ENCODE results near the gene SMG1.
"Not testable (repeated sequence)": the region's sequence is repeated elsewhere in the genome, so short reads cannot be mapped to it uniquely, and the experiment has no call there.

Gene SMG1

DNA sequence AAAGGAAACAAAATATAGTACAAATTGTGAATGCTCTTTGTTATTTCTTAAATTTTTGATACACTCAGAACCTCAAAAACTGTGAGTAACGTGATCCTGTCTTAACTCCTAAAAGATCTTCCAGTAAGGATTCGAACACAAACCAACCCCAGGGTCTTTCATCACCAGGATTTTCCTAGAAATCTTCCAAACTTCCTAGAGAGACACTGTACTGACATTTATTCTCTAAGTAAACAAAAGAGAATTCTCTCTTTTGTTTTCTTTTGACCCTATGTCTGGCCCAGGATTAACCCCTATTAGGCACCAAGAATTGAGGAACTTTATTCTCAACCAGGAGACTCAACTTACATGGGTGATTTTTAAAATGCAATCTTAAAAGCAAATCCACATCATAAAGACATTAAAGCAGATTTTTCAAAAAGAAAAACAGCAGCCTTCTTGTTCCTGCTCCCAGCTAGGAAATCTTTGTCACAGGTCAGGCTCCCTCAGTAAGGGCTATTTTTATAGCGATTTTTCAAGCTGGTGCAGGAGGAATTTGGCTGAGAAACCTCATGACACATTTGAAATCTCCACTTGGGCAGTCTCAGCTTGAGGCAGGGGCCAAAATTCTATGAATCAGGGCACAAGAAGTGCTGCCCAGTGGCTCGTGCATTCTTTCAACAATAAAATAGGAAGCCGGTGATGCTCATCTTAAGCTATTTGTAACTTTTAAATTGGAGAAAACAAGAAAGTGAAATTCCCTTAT, 6.2 kb upstream of the SMG1 start:
- Histone ChIP-seq H3K4me1 (ENCODE audit: control insufficient read depth, insufficient read depth, low read length) (no peaks in the 10 kb centered on the region), H3K9me3 (ENCODE audit: control insufficient read depth, insufficient read depth, low read length) (no peaks in the 10 kb centered on the region), H3K27ac (ENCODE audit: low read length) (no peak overlapping the region), H3K27me3 (ENCODE audit: control insufficient read depth, insufficient read depth, low read length) (no peaks in the 10 kb centered on the region), H3K4me3 (ENCODE audit: low read length) (no peak overlapping the region), H3K36me3 (ENCODE audit: control insufficient read depth, insufficient read depth, low read length) (no peaks in the 10 kb centered on the region)
- no CpG with 5 or more reads among the region's 5 CpGs for WGBS (ENCODE audit: insufficient coverage, insufficient read length)
- DNase-seq (ENCODE audit: low read depth, low spot score): no peak

DNA sequence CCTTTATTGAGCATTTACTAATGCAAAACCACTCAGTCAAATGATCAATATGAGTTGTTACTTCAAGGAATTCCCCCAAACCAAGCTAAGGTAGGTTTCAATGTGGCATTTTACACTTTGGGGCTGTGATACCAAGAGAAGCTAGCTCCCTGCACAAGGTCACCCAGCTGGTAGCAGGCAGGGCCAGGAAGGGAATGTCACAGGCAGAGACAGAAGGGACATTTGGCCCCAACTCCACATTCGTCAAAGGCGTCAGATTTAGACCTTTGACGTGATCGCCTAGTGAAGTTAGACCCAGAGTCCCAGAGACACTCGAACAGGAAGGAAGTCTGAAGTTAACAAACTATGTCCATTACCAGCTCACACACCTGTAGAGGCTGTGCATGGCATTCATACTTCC, 5.5 kb upstream of the SMG1 start:
- Histone ChIP-seq H3K4me1 (ENCODE audit: control insufficient read depth, insufficient read depth, low read length) (no peaks in the 10 kb centered on the region), H3K9me3 (ENCODE audit: control insufficient read depth, insufficient read depth, low read length) (no peaks in the 10 kb centered on the region), H3K4me3 (ENCODE audit: low read length) (no peak overlapping the region), H3K36me3 (ENCODE audit: control insufficient read depth, insufficient read depth, low read length) (no peaks in the 10 kb centered on the region), H3K27me3 (ENCODE audit: control insufficient read depth, insufficient read depth, low read length) (no peaks in the 10 kb centered on the region), H3K27ac (ENCODE audit: low read length) (no peak overlapping the region)
- WGBS (ENCODE audit: insufficient coverage, insufficient read length): no CpG with 5 or more reads among the region's 5 CpGs
- no peak for DNase-seq (ENCODE audit: low read depth, low spot score)

GRCh38 chr16:18930095-18930494, 3.9 kb upstream of the SMG1 start:
- H3K4me3 ChIP-seq (ENCODE audit: low read length); H3K36me3 ChIP-seq (ENCODE audit: control insufficient read depth, insufficient read depth, low read length); H3K9me3 ChIP-seq (ENCODE audit: control insufficient read depth, insufficient read depth, low read length); H3K27ac ChIP-seq (ENCODE audit: low read length); H3K4me1 ChIP-seq (ENCODE audit: control insufficient read depth, insufficient read depth, low read length); DNase-seq (ENCODE audit: low read depth, low spot score); H3K27me3 ChIP-seq (ENCODE audit: control insufficient read depth, insufficient read depth, low read length): not testable (repeated sequence)
- WGBS (ENCODE audit: insufficient coverage, insufficient read length): no CpG with 5 or more reads among the region's 4 CpGs

- not testable (repeated sequence) for H3K27ac ChIP-seq (ENCODE audit: low read length); H3K36me3 ChIP-seq (ENCODE audit: control insufficient read depth, insufficient read depth, low read length); H3K4me3 ChIP-seq (ENCODE audit: low read length); H3K4me1 ChIP-seq (ENCODE audit: control insufficient read depth, insufficient read depth, low read length); H3K27me3 ChIP-seq (ENCODE audit: control insufficient read depth, insufficient read depth, low read length); H3K9me3 ChIP-seq (ENCODE audit: control insufficient read depth, insufficient read depth, low read length); DNase-seq (ENCODE audit: low read depth, low spot score)
- WGBS (ENCODE audit: insufficient coverage, insufficient read length): no CpG with 5 or more reads among the region's 7 CpGs
Measured at GRCh38 chr16:18928073-18928472, 1.9 kb upstream of the SMG1 start.

- not testable (repeated sequence) for H3K36me3 ChIP-seq (ENCODE audit: control insufficient read depth, insufficient read depth, low read length); H3K9me3 ChIP-seq (ENCODE audit: control insufficient read depth, insufficient read depth, low read length); H3K27me3 ChIP-seq (ENCODE audit: control insufficient read depth, insufficient read depth, low read length); H3K4me1 ChIP-seq (ENCODE audit: control insufficient read depth, insufficient read depth, low read length); H3K27ac ChIP-seq (ENCODE audit: low read length); DNase-seq (ENCODE audit: low read depth, low spot score)
- WGBS (ENCODE audit: insufficient coverage, insufficient read length): no CpG with 5 or more reads among the region's 42 CpGs
- peak overlapping the region; percentile 51 for H3K4me3 ChIP-seq (ENCODE audit: low read length)
Measured at GRCh38 chr16:18925215-18925985, 808 bp downstream of the SMG1 start.

DNA sequence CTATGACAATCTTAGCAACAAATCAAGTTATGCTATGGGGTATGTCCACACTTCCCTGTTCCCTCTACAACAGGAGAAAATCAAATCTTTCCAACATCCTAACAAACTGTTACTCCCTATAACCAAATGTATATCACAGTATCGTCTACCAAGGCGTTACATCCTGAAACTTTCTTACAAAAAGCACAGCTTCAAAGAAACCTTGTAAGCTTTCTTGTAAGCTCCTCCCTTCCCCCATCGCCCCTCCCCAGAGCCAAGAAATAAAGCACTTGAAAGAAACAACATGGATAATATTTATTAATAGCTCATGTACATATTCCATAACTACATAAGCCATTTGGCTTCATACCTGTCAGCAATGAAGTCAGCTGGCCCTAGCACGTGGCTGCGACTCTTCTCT, 2.3 kb downstream of the SMG1 start:
- not testable (repeated sequence) for H3K27ac ChIP-seq (ENCODE audit: low read length); DNase-seq (ENCODE audit: low read depth, low spot score); H3K4me1 ChIP-seq (ENCODE audit: control insufficient read depth, insufficient read depth, low read length); H3K9me3 ChIP-seq (ENCODE audit: control insufficient read depth, insufficient read depth, low read length); H3K36me3 ChIP-seq (ENCODE audit: control insufficient read depth, insufficient read depth, low read length); H3K27me3 ChIP-seq (ENCODE audit: control insufficient read depth, insufficient read depth, low read length); H3K4me3 ChIP-seq (ENCODE audit: low read length)
- no CpG with 5 or more reads among the region's 5 CpGs for WGBS (ENCODE audit: insufficient coverage, insufficient read length)

DNA sequence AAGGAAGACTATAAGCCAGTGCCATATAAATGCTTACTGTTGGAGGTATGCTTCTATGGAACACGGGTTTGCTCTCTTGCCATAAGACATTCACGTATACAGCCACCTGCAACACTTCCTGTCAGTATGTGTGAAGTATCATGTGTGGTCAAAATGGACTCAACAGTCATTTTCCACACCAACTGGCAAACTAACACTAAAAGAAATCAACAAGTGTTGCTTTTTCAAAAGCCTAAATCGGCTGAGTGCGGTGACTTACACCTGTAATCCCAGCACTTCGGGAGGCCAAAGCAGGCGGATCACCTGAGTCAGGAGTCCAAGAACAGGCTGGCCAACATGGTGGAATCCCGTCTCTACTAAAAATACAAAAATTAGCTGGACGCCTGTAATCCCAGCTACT, 3.1 kb downstream of the SMG1 start:
- not testable (repeated sequence) for H3K36me3 ChIP-seq (ENCODE audit: control insufficient read depth, insufficient read depth, low read length); H3K4me3 ChIP-seq (ENCODE audit: low read length); H3K27me3 ChIP-seq (ENCODE audit: control insufficient read depth, insufficient read depth, low read length); H3K27ac ChIP-seq (ENCODE audit: low read length); DNase-seq (ENCODE audit: low read depth, low spot score); H3K9me3 ChIP-seq (ENCODE audit: control insufficient read depth, insufficient read depth, low read length); H3K4me1 ChIP-seq (ENCODE audit: control insufficient read depth, insufficient read depth, low read length)
- no CpG with 5 or more reads among the region's 8 CpGs for WGBS (ENCODE audit: insufficient coverage, insufficient read length)

GRCh38 chr16:18909585-18909984, 16.6 kb downstream of the SMG1 start:
- not testable (repeated sequence) for H3K27ac ChIP-seq (ENCODE audit: low read length); H3K9me3 ChIP-seq (ENCODE audit: control insufficient read depth, insufficient read depth, low read length); H3K36me3 ChIP-seq (ENCODE audit: control insufficient read depth, insufficient read depth, low read length); H3K27me3 ChIP-seq (ENCODE audit: control insufficient read depth, insufficient read depth, low read length); DNase-seq (ENCODE audit: low read depth, low spot score); H3K4me3 ChIP-seq (ENCODE audit: low read length); H3K4me1 ChIP-seq (ENCODE audit: control insufficient read depth, insufficient read depth, low read length)
- WGBS (ENCODE audit: insufficient coverage, insufficient read length): no CpG with 5 or more reads among the region's 2 CpGs

DNA sequence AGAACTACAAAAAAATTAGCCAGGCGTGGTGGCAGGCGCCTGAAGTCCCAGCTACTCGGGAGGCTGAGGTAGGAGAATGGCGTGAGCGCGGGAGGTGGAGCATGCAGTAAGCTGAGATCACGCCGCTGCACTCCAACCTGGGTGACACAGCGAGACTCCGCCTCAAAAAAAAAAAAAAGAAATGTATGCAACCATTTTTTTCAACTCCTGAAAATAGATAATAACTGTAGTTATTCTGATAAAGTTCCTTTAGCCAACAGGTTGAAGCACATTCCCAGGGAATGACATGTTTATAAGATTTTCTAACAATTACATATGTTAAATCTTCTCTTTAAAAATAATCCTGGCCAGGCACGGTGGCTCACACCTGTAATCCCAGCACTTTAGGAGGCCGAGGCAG, 17.5 kb downstream of the SMG1 start:
- H3K4me1 ChIP-seq (ENCODE audit: control insufficient read depth, insufficient read depth, low read length); H3K27me3 ChIP-seq (ENCODE audit: control insufficient read depth, insufficient read depth, low read length); H3K36me3 ChIP-seq (ENCODE audit: control insufficient read depth, insufficient read depth, low read length); H3K4me3 ChIP-seq (ENCODE audit: low read length); H3K9me3 ChIP-seq (ENCODE audit: control insufficient read depth, insufficient read depth, low read length); H3K27ac ChIP-seq (ENCODE audit: low read length); DNase-seq (ENCODE audit: low read depth, low spot score): not testable (repeated sequence)
- no CpG with 5 or more reads among the region's 12 CpGs for WGBS (ENCODE audit: insufficient coverage, insufficient read length)

- DNase-seq (ENCODE audit: low read depth, low spot score); H3K4me1 ChIP-seq (ENCODE audit: control insufficient read depth, insufficient read depth, low read length); H3K27me3 ChIP-seq (ENCODE audit: control insufficient read depth, insufficient read depth, low read length); H3K27ac ChIP-seq (ENCODE audit: low read length); H3K9me3 ChIP-seq (ENCODE audit: control insufficient read depth, insufficient read depth, low read length); H3K36me3 ChIP-seq (ENCODE audit: control insufficient read depth, insufficient read depth, low read length); H3K4me3 ChIP-seq (ENCODE audit: low read length): not testable (repeated sequence)
- no CpG with 5 or more reads among the region's 7 CpGs for WGBS (ENCODE audit: insufficient coverage, insufficient read length)
Measured at GRCh38 chr16:18902778-18903177, 23.4 kb downstream of the SMG1 start.

DNA sequence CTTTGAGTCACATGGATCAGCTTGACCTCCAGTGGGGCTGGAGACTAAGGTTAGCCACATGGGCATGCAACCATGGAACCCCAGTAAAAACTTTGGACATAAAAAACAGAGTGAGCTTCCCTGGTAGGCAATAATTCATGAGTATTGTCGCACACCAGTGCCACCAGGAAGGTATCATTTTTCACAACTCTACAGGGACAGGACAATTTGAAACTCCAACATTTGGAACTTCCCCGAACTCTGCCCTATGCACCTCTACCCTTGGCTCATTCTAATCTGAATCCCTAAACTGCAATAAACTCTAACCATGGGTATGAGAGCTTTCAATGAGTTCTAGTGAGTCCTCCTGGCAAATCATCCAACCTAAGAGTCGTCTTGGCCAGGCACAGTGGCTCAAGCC, 24.2 kb downstream of the SMG1 start:
- DNase-seq (ENCODE audit: low read depth, low spot score); H3K27ac ChIP-seq (ENCODE audit: low read length); H3K27me3 ChIP-seq (ENCODE audit: control insufficient read depth, insufficient read depth, low read length); H3K4me3 ChIP-seq (ENCODE audit: low read length); H3K36me3 ChIP-seq (ENCODE audit: control insufficient read depth, insufficient read depth, low read length); H3K4me1 ChIP-seq (ENCODE audit: control insufficient read depth, insufficient read depth, low read length); H3K9me3 ChIP-seq (ENCODE audit: control insufficient read depth, insufficient read depth, low read length): not testable (repeated sequence)
- WGBS (ENCODE audit: insufficient coverage, insufficient read length): no CpG with 5 or more reads among the region's 3 CpGs
